Activated naive CD4-positive, alpha-beta T cell treated with Interleukin-2 at 50 U/mL for 16 hours (primary cell): Measurements from ENCODE around the gene RNASEH2A.

Experiments
- DNase-seq: peaks from one replicate; pipeline ENCODE4 v3.0.0-alpha.2; 2020

RNASEH2A gene

GRCh38 chr19:12783291-12783848 lies 23.0 kb upstream of the RNASEH2A start:
- peak; percentile 64 for DNase-seq

- peak; percentile 22 for DNase-seq
These were observed 22.5 kb upstream of the RNASEH2A start for GRCh38 chr19:12783849-12784393.

DNA sequence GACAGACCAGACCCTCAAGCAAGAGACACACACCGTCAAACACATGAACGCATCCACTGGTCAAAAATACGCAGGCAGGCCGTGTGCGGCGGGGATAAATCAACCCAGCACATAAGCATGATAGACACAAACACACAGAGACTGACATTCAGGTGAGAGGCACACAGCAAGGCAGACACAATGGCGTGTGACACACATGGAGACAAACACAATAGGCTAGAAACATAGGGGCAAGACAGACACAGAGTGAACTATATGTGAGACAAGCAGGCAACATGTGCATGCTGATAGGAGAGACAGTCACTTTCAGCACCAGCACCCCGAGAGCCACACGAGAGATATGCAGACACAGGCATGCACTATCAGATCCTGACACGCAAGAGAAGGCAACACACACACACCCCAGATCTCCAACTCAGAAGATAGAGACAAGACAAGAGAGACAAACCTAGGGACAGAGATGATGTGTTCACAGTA lies 22.0 kb upstream of the RNASEH2A start:
- DNase-seq: no peak

DNA sequence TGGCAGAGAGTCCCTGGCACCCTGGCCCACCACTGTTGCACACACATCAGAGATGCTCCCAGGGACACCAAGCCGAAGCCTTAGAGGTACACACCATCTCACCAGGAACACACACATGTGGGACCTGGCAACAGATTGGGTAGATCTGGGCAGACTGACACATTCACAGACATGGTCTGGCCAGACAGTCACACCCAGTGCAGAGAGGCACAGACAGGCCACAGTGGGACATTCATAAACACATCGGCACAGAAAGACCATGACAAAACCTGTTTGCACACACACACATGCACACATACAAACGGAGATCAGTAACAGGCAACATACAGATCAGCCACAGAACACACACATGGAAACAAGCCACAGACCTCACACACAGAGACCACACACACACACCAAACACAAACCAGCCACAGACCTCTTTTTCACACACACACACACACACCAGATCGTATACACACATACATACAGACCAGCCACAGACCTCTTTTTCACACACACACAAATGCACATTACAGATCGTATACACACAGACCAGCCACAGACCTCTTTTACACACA lies 21.4 kb upstream of the RNASEH2A start:
- DNase-seq: peak; percentile 30

DNA sequence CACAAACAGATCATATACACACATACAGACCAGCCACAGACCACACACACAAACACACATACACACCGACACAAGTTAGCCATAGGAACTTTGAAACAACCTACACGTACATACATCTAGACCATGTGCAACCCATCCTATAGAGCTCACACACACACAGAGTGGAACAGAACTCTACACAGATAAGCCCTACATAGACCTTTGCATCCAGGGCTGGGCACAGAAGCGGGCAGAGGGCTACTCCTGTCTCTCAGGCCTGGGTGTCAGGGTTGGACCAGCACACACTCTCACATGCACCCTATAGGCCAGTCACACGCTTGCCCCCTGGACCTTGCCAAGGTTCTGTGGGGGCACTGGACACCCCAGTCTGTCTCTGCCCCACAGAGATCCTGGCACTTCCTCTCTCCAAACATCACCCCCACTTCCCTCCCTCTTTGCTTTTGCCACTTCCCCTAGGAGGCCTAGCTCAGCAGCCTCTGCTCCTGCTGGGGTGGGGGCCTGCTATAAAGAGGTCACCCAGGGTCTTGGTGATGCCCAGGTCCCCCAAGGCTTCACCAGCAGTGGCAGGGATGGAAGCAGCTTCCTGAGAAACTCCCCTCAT lies 20.9 kb upstream of the RNASEH2A start:
- peak; percentile 15 for DNase-seq

- DNase-seq: no peak
These were observed 20.1 kb upstream of the RNASEH2A start for GRCh38 chr19:12786141-12786870.

- no peak for DNase-seq
These were observed 19.4 kb upstream of the RNASEH2A start for GRCh38 chr19:12786952-12787351.

- DNase-seq: no peak
These were observed 18.9 kb upstream of the RNASEH2A start for GRCh38 chr19:12787458-12787857.

DNA sequence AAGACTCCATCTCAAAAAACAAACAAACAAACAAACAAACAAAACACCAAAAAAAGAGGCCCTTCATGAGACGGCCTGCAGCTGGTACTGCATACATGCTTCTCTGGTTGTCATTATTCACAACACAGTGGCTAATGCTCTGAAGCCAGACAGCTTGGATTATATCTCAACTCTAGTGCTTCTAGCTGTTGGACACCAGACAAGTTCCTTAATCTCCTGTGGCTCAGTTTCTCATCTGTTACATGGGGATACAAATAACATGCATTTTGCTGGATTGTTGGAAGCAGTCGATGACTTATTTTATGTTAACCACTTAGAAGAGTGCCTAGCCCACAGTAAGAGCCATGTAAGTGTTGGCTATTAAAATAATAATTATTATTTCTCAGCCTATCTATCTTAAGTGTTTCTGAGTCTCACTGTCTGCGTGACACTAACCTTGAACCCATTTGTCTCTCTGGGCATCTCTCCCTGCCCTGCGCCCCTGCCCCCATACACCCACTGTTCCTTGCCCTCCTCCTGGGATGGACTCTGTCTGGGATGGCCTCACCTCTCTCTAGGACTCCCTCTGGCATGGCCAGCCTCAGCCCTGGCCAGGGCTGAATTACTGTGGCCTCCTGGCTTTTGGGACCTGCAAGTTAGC lies 18.2 kb upstream of the RNASEH2A start:
- no peak for DNase-seq

DNA sequence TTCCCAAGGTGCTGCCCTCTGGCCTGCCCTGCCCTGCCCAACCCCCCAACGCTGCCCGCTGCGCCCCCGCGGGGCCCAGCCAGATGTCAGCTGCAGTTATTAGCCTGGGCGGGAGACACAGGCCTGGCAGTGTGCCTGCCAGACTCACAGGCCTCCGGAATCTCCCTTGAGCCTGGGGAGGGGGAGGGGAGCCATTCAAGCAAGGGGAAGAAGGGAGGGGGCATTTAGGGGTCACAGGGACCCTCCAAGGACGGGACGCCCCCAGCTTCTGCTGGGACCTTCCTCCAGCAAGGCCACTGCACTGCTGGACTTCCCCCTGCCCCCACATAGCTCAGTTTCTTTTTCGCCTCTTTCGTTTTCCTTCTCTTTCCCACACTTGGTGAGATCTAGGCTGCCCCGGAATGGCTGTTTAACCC lies 17.7 kb upstream of the RNASEH2A start:
- peak; percentile 61 for DNase-seq

DNA sequence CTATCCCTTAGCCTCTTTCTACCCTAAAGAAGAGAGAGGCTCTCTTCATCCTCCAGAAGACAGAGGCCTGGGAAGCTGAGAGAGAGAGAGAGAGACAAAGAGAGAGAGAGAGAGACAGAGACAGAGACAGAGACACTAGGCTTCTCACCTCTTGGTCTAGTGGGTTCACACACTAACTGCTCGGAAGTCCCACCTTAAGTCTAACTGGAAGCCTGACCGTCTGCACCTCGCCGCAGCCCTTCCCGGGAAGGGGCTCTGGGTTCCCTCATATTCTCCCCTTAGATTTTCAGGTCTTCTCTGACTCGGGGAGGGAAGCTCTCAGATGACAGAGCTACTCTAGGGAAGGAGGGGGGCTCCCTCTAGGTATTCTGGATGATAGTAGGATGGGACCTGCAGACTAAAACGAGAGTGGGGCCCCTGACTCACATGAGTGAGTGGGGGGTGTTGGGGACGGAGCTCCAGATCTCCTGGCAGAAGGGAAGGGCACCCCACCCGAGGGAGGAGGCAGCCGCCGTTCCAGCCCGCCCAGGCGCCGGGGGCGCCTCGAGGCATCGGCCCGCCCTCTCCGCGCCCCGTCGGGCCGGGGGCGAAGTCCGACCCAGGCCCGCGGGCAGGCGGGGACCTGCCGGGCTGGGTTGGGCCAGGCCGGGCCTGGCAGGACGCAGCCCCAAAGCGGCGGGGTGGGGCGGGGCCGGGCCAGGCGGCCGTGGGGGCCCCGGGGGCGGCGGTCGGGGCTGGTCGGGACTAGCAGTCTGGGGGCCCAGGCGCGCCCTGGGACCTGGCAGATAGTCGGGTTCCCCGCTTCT lies 17.1 kb upstream of the RNASEH2A start:
- peak; percentile 56 for DNase-seq

- peak; percentile 92 for DNase-seq
These were observed 16.3 kb upstream of the RNASEH2A start for GRCh38 chr19:12789904-12790619.

DNA sequence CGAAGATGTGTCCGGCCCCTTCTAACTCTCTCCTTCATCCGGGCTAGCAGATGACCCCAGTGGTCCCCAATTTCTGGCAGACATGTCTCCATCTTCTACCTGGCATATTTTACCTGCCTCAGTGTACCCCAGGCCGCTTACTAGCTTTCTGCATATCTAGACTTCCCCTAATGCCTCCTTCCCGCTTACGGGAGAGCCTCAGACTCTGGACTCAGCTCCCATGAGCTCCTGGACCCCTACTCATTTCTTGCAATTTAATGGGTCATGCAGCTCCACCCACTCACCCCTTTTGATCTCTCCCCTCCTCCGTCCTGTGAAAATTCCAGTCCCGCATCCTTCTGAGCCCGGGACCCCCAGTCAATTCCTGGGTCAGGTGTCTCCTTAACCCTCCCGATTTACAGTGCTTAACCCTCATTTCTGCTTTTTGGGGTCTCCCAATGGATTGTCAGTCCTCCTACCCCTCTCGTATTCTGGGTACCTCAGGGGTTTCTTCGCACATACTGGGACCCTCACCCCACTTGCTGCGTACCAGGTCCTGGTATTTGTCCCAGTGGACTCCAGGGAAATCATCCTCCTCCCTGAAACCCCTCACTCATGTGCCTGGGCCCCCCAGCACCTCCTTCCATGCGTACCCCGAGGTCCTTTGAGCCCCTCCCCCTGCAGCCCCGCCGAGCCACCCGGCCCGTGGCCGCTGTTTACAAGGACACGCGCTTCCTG lies 15.6 kb upstream of the RNASEH2A start:
- peak; percentile 15 for DNase-seq

GRCh38 chr19:12791345-12792050 lies 14.9 kb upstream of the RNASEH2A start, which contains the start of gene JUNB:
JUNB (plus strand) TSS chr19:12791486; CDS start chr19:12791772, 286 bp downstream.
- DNase-seq: peak; percentile 95

- peak; percentile 79 for DNase-seq
These were observed 14.1 kb upstream of the RNASEH2A start for GRCh38 chr19:12792051-12792852.

DNA sequence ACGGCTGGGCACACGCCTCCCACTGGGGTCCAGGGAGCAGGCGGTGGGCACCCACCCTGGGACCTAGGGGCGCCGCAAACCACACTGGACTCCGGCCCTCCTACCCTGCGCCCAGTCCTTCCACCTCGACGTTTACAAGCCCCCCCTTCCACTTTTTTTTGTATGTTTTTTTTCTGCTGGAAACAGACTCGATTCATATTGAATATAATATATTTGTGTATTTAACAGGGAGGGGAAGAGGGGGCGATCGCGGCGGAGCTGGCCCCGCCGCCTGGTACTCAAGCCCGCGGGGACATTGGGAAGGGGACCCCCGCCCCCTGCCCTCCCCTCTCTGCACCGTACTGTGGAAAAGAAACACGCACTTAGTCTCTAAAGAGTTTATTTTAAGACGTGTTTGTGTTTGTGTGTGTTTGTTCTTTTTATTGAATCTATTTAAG lies 13.5 kb upstream of the RNASEH2A start:
- peak; percentile 12 for DNase-seq

DNA sequence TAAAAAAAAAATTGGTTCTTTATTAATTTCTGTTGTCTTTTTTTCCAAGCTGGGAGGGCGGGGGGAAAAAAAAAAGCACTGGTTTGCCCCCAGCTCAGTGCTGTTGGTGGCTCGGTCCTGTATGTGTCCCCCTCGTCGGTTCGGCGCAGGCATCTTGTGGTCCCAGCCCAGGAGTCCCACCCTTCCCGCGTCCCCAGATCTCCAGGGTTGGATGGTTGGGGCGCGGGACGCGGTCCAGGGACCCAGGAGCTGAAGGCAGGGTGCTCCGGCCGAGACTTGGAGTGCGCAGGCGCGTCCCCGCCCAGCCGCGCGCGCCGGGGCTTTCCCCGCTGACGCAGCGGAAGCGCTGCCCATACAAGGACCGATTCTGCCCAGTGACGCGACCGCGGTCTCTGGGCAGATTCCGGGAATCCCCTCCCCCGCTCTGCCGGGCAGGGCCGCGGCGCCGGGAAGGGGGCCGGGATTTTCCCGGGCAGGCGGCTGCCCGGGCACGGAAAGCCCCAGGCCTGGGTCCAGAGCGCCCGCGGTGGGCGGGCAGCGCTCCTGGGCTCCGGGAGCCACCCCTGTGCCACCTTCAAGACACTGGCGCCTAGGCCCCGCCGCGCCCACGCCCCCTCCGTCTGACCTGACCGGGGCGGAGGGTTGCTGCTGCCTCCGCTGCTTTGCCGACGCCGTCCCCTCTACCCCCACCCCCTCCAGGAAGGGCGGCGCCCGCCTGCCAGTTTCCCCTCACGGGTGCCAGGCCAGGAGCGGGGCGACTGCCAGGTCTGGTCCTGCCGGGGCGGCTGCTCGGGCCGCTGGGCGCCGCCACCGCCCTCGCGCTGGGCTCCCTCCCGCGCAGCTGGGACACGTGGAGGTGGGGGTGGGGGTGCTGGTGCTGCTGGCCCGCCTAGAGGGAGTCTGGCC lies 12.8 kb upstream of the RNASEH2A start:
- DNase-seq: peak; percentile 91
